Panc1 (cell line): ENCODE results near the gene GPC3. TPM values are rescaled to one million over a fixed set of nuclear protein-coding genes. Genes with fewer than 3 reads are reported as not detected.

ENCODE experiments used
- ATAC-seq: fragments of 200-7000 bp; cut with Tn5 transposase; 2 replicates; pipeline ENCODE4 v1.9.1; 2020; ENCODE audit warnings: mild to moderate bottlenecking, moderate library complexity
- BruUV-seq: library from RNA; stranded (reverse); fragments of 400-500 nt; replicated peaks from 2 replicates; lab custom pipeline; 2021; lab: Mats Ljungman, UMichigan
- CTCF ChIA-PET: fragments of 300-600 bp; sonication (Branson Sonifier 250); formaldehyde crosslinking; loops from one replicate; lab custom pipeline; 2022; ENCODE audit warnings: antibody characterized with exemption; lab: Charles Lee
- POLR2A ChIA-PET: fragments of 300-600 bp; sonication (Branson Sonifier 250); formaldehyde crosslinking; loops from one replicate; lab custom pipeline; 2022; ENCODE audit warnings: antibody characterized with exemption; lab: Charles Lee
- DNase-seq: peaks from one replicate; pipeline ENCODE4 v3.0.0-alpha.2; 2010; ENCODE audit warnings: low read depth, low spot score
- H3K27ac ChIP-seq: 2 replicates; pipeline ENCODE4 v1.5.1; 2011; ENCODE audit warnings: mild to moderate bottlenecking, low read length, inconsistent platforms
- H3K27me3 ChIP-seq: fragments of 200-500 bp; sonication (Bioruptor generic); 2 replicates; pipeline ENCODE4 v1.6.0; 2014; ENCODE audit warnings: low read length, inconsistent platforms; ENCODE audit not compliant: control insufficient read depth, insufficient read depth
- H3K36me3 ChIP-seq: fragments of 200-500 bp; sonication (Bioruptor generic); 2 replicates; pipeline ENCODE4 v1.5.1; 2014; ENCODE audit warnings: inconsistent platforms, mild to moderate bottlenecking, low read length, moderate library complexity; ENCODE audit not compliant: control insufficient read depth, insufficient read depth
- H3K4me1 ChIP-seq: 2 replicates; pipeline ENCODE4 v1.5.1; 2011; ENCODE audit warnings: inconsistent platforms, mild to moderate bottlenecking, low read length, moderate library complexity; ENCODE audit not compliant: control insufficient read depth, insufficient read depth
- H3K4me3 ChIP-seq, 2 experiments: 2 replicates each; pipeline ENCODE4 v1.5.1; 2011 to 2012; ENCODE audit warnings: low read depth in 2 of 2, low read length in 2 of 2, mild to moderate bottlenecking in 2 of 2, inconsistent platforms in 1 of 2, moderate library complexity in 1 of 2
- H3K9me3 ChIP-seq: fragments of 200-500 bp; sonication (Bioruptor generic); 2 replicates; pipeline ENCODE4 v1.5.1; 2014; ENCODE audit warnings: low read depth, mild to moderate bottlenecking, inconsistent platforms, low read length, moderate library complexity; ENCODE audit not compliant: control insufficient read depth, insufficient read depth
- CTCF ChIP-seq: fragments of 450-650 bp; IDR thresholded peaks from 2 replicates; pipeline ENCODE4 v1.5.1; 2017; ENCODE audit warnings: mild to moderate bottlenecking
- POLR2AphosphoS5 ChIP-seq: IDR thresholded peaks from 2 replicates; pipeline ENCODE4 v1.6.1; 2012; ENCODE audit warnings: mild to moderate bottlenecking, low read depth, low read length, moderate library complexity
- SIN3A ChIP-seq: IDR thresholded peaks from 2 replicates; pipeline ENCODE4 v1.6.1; 2012; ENCODE audit warnings: low read depth, mild to moderate bottlenecking, low read length, moderate library complexity, borderline replicate concordance; ENCODE audit not compliant: insufficient read depth
- TCF7L2 ChIP-seq: IDR thresholded peaks from 2 replicates; pipeline ENCODE4 v1.6.1; 2011; ENCODE audit warnings: mild to moderate bottlenecking, low read depth, low read length, inconsistent platforms
- in situ Hi-C: cut with HindIII; loops from 2 replicates; pipeline ENCODE4 v1.10.0; 2016; ENCODE audit warnings: low sequenced_read_pairs, low pct_unique_long_range_greater_than_20kb
- intact Hi-C: fragments of 100-400 bp; cut with micrococcal nuclease; formaldehyde crosslinking; loops from one replicate; pipeline ENCODE4 v1.10.0; 2022; ENCODE audit not compliant: unreplicated experiment
- total RNA-seq: library from RNA; stranded (reverse); gene quantifications from one replicate; pipeline ENCODE4 v1.2.1, GENCODE V29; 2021; ENCODE audit not compliant: unreplicated experiment
- TF ChIP-seq, protein P1 (sequence below), 2 experiments: IDR thresholded peaks; 2 replicates each; pipeline ENCODE4 v1.6.1; 2011 to 2012; ENCODE audit warnings: low read depth in 2 of 2, control low read depth in 1 of 2, low read length in 1 of 2, mild to moderate bottlenecking in 1 of 2, moderate library complexity in 1 of 2; ENCODE audit not compliant: insufficient read depth in 1 of 2

GPC3 gene
- total RNA-seq, 1 experiment from 2014 or later, result 0.95 TPM

- DNase-seq (no peak), ATAC-seq (no peak)
- POLR2A ChIA-PET, result no interaction called here
- H3K36me3 ChIP-seq, result no peaks in the 10 kb centered on the region
- H3K4me3 ChIP-seq, result no peak overlapping the region
- no peaks in the 10 kb centered on the region for H3K9me3 ChIP-seq
- no TSS peak for BruUV-seq
- in situ Hi-C loops, result no loop called here
- CTCF ChIA-PET, result no interaction called here
- intact Hi-C loops, result no loop called here
- no peaks in the 10 kb centered on the region for H3K27me3 ChIP-seq
- TF ChIP-seq, protein P1, sequence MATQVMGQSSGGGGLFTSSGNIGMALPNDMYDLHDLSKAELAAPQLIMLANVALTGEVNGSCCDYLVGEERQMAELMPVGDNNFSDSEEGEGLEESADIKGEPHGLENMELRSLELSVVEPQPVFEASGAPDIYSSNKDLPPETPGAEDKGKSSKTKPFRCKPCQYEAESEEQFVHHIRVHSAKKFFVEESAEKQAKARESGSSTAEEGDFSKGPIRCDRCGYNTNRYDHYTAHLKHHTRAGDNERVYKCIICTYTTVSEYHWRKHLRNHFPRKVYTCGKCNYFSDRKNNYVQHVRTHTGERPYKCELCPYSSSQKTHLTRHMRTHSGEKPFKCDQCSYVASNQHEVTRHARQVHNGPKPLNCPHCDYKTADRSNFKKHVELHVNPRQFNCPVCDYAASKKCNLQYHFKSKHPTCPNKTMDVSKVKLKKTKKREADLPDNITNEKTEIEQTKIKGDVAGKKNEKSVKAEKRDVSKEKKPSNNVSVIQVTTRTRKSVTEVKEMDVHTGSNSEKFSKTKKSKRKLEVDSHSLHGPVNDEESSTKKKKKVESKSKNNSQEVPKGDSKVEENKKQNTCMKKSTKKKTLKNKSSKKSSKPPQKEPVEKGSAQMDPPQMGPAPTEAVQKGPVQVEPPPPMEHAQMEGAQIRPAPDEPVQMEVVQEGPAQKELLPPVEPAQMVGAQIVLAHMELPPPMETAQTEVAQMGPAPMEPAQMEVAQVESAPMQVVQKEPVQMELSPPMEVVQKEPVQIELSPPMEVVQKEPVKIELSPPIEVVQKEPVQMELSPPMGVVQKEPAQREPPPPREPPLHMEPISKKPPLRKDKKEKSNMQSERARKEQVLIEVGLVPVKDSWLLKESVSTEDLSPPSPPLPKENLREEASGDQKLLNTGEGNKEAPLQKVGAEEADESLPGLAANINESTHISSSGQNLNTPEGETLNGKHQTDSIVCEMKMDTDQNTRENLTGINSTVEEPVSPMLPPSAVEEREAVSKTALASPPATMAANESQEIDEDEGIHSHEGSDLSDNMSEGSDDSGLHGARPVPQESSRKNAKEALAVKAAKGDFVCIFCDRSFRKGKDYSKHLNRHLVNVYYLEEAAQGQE (IDR thresholded peaks at IDR 0.05; ENCODE audit: insufficient read depth in 1 of 2, low read depth in 2 of 2, low read length in 1 of 2), result no peak
- TF ChIP-seq POLR2AphosphoS5, result no peak
- H3K4me1 ChIP-seq, result no peaks in the 10 kb centered on the region
- H3K27ac ChIP-seq, result no peak overlapping the region
These were observed 414.8 kb downstream of the GPC3 start for GRCh38 chrX:133570549-133570948.

DNA sequence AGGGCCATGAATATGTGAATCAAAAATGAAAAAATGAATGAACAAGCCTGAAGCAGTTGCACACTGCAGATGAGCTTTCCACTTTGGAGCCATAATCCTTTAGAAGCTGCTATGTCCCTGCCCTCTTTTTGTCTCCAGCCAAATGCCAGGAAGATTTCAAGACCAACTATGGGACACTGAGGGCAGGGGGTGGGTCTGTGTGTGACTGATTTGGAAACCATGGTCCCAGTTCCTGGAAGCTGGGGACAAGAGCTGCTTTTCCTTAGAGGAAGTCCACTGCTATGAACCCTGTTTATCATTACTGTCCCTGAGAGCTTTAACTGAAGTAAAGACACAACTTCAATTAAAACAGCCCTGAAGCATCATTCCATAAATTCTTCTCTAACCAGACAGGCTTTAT, 416.2 kb downstream of the GPC3 start:
- TF ChIP-seq SIN3A (no peak), POLR2AphosphoS5 (no peak), CTCF (no peak), TCF7L2 (no peak)
- TF ChIP-seq, protein P1 (IDR thresholded peaks at IDR 0.05; ENCODE audit: insufficient read depth in 1 of 2, low read depth in 2 of 2, low read length in 1 of 2), result no peak
- ATAC-seq (no peak), DNase-seq (no peak)
- BruUV-seq, result no TSS peak
- Histone ChIP-seq H3K4me3 (no peak overlapping the region), H3K27ac (no peak overlapping the region), H3K36me3 (no peaks in the 10 kb centered on the region), H3K9me3 (no peaks in the 10 kb centered on the region), H3K27me3 (no peaks in the 10 kb centered on the region), H3K4me1 (no peaks in the 10 kb centered on the region)
- CTCF ChIA-PET, result no interaction called here
- in situ Hi-C loops (no loop called here), intact Hi-C loops (no loop called here)
- POLR2A ChIA-PET, result no interaction called here
